Measurements from ENCODE around the gene BABAM1. TPM values are rescaled to one million over a fixed set of nuclear protein-coding genes. Genes with fewer than 3 reads are reported as not detected.

BABAM1 gene
- total RNA-seq (10 to 100 TPM; 56.2 to 63.5 TPM), total RNA-seq (9.3 to 32.4 (median 23.0) reads per million in 172 experiments)
- polyA plus RNA-seq (2013, experiment 1 of 2) = 69.5 TPM
- polyA plus RNA-seq (2013, experiment 2 of 2) = 68.5 TPM

GRCh38 chr19:17266975-17267788, at the start of gene BABAM1:
Gene BABAM1 (plus strand): TSS chr19:17267443. CDS start chr19:17268807, 1,364 bp downstream.
- H3K27ac Mint-ChIP-seq = peak within 1 kb of the TSS; percentile 69
- peak; percentile 85 to 99 (median 92) for DNase-seq
- peaks cover 35% of the 10 kb centered on the region for H3K36me3 Mint-ChIP-seq (ENCODE audit: low read depth)
- ChIA-PET POLR2A (interaction anchor here (0.6 to 3.0 kb wide), 21 partner anchors 7 to 1652 kb away, joined by 3 to 24 read pairs (median 4); partner anchors contain the start of genes ANKLE1, COPE, DDA1 and DDX49), CTCF (interaction anchor here (1.1 to 1.9 kb wide), 5 partner anchors 15 to 124 kb away, joined by 3 to 8 read pairs (median 5); no protein-coding TSS in a partner anchor)
- intact Hi-C loops (cut with DNase I, micrococcal nuclease) = loop anchor here (1.0 to 10.0 kb wide), 6 partner anchors 40 to 200 kb away; partner anchors contain the start of genes DDA1 (in 1 of the 2), HAUS8 (in 1 of the 2), MYO9B (in 1 of the 2) and OCEL1 (in 1 of the 2)
- no peaks in the 10 kb centered on the region for H3K27me3 Mint-ChIP-seq
- Histone ChIP-seq H3K4me1 (ENCODE audit: insufficient read depth, low read length) (peaks cover 39% of the 10 kb centered on the region), H3K27ac (ENCODE audit: low read depth in 1 of 2, low read length in 2 of 2) (peak within 1 kb of the TSS; percentile 47 to 63), H3K36me3 (ENCODE audit: insufficient read depth, low read length) (peaks cover 16% of the 10 kb centered on the region), H3K9me3 (ENCODE audit: control insufficient read depth in 1 of 2, insufficient read depth in 1 of 2, low read length in 2 of 2) (no peaks in the 10 kb centered on the region), H3K4me3 (ENCODE audit: low read length) (peak within 1 kb of the TSS; percentile 84), H3K27me3 (ENCODE audit: control insufficient read depth in 1 of 2, insufficient read depth in 2 of 2, low read length in 2 of 2) (no peaks in the 10 kb centered on the region)
- no peaks in the 10 kb centered on the region for H3K9me3 Mint-ChIP-seq
- peak within 1 kb of the TSS; percentile 83 for H3K4me3 Mint-ChIP-seq
- no peak for TF ChIP-seq CTCF (IDR thresholded peaks at IDR 0.05)
- H3K4me1 Mint-ChIP-seq (ENCODE audit: low read depth) = peaks cover 15% of the 10 kb centered on the region
- ATAC-seq (ENCODE audit: poor library complexity) = peak; percentile 94

GRCh38 chr19:17219286-17219685, 48.0 kb upstream of the BABAM1 start:
- no peak for TF ChIP-seq CTCF (IDR thresholded peaks at IDR 0.05)
- H3K4me1 ChIP-seq (ENCODE audit: insufficient read depth, low read length) = peaks cover 20% of the 10 kb centered on the region
- H3K9me3 ChIP-seq (ENCODE audit: control insufficient read depth in 1 of 2, insufficient read depth in 1 of 2, low read length in 2 of 2) = peaks cover 0 to 5% of the 10 kb centered on the region in 2 experiments
- H3K27ac Mint-ChIP-seq = no peak overlapping the region
- CTCF ChIA-PET = interaction anchor here (2.7 kb wide), 1 partner anchor 16 kb away, joined by 8 read pairs; no protein-coding TSS in a partner anchor
- no peak overlapping the region for H3K4me3 ChIP-seq (ENCODE audit: low read length)
- H3K9me3 Mint-ChIP-seq = no peaks in the 10 kb centered on the region
- H3K27me3 ChIP-seq (ENCODE audit: control insufficient read depth in 1 of 2, insufficient read depth in 2 of 2, low read length in 2 of 2) = no peaks in the 10 kb centered on the region
- H3K36me3 ChIP-seq (ENCODE audit: insufficient read depth, low read length) = peaks cover 17% of the 10 kb centered on the region
- peaks cover 37% of the 10 kb centered on the region for H3K36me3 Mint-ChIP-seq (ENCODE audit: low read depth)
- no peak for DNase-seq
- peak overlapping the region; percentile 14 for H3K4me3 Mint-ChIP-seq
- H3K4me1 Mint-ChIP-seq (ENCODE audit: low read depth) = peaks cover 10% of the 10 kb centered on the region
- H3K27ac ChIP-seq (ENCODE audit: low read depth in 1 of 2, low read length in 2 of 2) = no peak overlapping the region
- ATAC-seq (ENCODE audit: poor library complexity) = no peak
- POLR2A ChIA-PET = interaction anchor here (0.7 kb wide), 1 partner anchor 25 kb away, joined by 3 read pairs; no protein-coding TSS in a partner anchor
- H3K27me3 Mint-ChIP-seq = no peaks in the 10 kb centered on the region
- intact Hi-C loops (cut with DNase I, micrococcal nuclease) = no loop called here

- intact Hi-C loops (cut with DNase I, micrococcal nuclease) = no loop called here
- peaks cover 33% of the 10 kb centered on the region for H3K36me3 Mint-ChIP-seq (ENCODE audit: low read depth)
- no peak for TF ChIP-seq CTCF (IDR thresholded peaks at IDR 0.05)
- POLR2A ChIA-PET = interaction anchor here (0.7 kb wide), 1 partner anchor 24 kb away, joined by 3 read pairs; no protein-coding TSS in a partner anchor
- no peak overlapping the region for H3K27ac Mint-ChIP-seq
- Histone ChIP-seq H3K4me1 (ENCODE audit: insufficient read depth, low read length) (peaks cover 13% of the 10 kb centered on the region), H3K9me3 (ENCODE audit: control insufficient read depth in 1 of 2, insufficient read depth in 1 of 2, low read length in 2 of 2) (peaks cover 0 to 5% of the 10 kb centered on the region in 2 experiments), H3K27me3 (ENCODE audit: control insufficient read depth in 1 of 2, insufficient read depth in 2 of 2, low read length in 2 of 2) (no peaks in the 10 kb centered on the region), H3K4me3 (ENCODE audit: low read length) (no peak overlapping the region), H3K27ac (ENCODE audit: low read depth in 1 of 2, low read length in 2 of 2) (no peak overlapping the region), H3K36me3 (ENCODE audit: insufficient read depth, low read length) (peaks cover 17% of the 10 kb centered on the region)
- peaks cover 1% of the 10 kb centered on the region for H3K4me1 Mint-ChIP-seq (ENCODE audit: low read depth)
- no peaks in the 10 kb centered on the region for H3K27me3 Mint-ChIP-seq
- CTCF ChIA-PET = interaction anchor here (1.6 kb wide), 1 partner anchor 15 kb away, joined by 9 read pairs; no protein-coding TSS in a partner anchor
- ATAC-seq (ENCODE audit: poor library complexity) (no peak), DNase-seq (peak in 4 of 14 experiments; percentile 19 to 54 (median 44))
- no peak overlapping the region for H3K4me3 Mint-ChIP-seq
- H3K9me3 Mint-ChIP-seq = no peaks in the 10 kb centered on the region
Observed at GRCh38 chr19:17220207-17220758, 47.0 kb upstream of the BABAM1 start.

Data from CD4-positive, alpha-beta T cell (primary cell).